KMS-11 (cell line): ENCODE measurements around the gene FNIP1.

Experiments
- H2AFZ ChIP-seq: fragments of 200-600 bp; sonication (generic); 2 replicates; pipeline ENCODE4 v1.6.1; 2016; ENCODE audit warnings: antibody characterized with exemption, mixed run types, low read depth
- H3K27ac ChIP-seq: fragments of 200-600 bp; sonication (generic); 2 replicates; pipeline ENCODE4 v1.6.1; 2016; ENCODE audit warnings: mild to moderate bottlenecking, mixed run types
- H3K27me3 ChIP-seq: fragments of 200-600 bp; sonication (generic); 2 replicates; pipeline ENCODE4 v1.6.1; 2017; ENCODE audit warnings: mild to moderate bottlenecking, low read depth, mixed run types, moderate library complexity; ENCODE audit not compliant: insufficient read depth
- H3K36me3 ChIP-seq: fragments of 200-600 bp; sonication (generic); 2 replicates; pipeline ENCODE4 v1.6.1; 2017; ENCODE audit warnings: mild to moderate bottlenecking, mixed run types; ENCODE audit not compliant: insufficient read depth
- H3K4me1 ChIP-seq: fragments of 200-600 bp; sonication (generic); 2 replicates; pipeline ENCODE4 v1.6.1; 2016; ENCODE audit warnings: mild to moderate bottlenecking, low read depth, mixed run types; ENCODE audit not compliant: poor library complexity, severe bottlenecking
- H3K4me2 ChIP-seq: fragments of 200-600 bp; sonication (generic); 2 replicates; pipeline ENCODE4 v1.7.0; 2016; ENCODE audit warnings: mild to moderate bottlenecking, mixed run types
- H3K4me3 ChIP-seq: fragments of 200-600 bp; sonication (generic); IDR thresholded peaks from 2 replicates; pipeline ENCODE4 v1.6.1; 2017; ENCODE audit warnings: low read depth, low read length, mixed read lengths; ENCODE audit not compliant: insufficient read depth
- H3K79me2 ChIP-seq: fragments of 200-600 bp; sonication (generic); 2 replicates; pipeline ENCODE4 v1.6.1; 2016; ENCODE audit warnings: low read depth, mixed run types; ENCODE audit not compliant: insufficient read depth
- H3K9ac ChIP-seq: fragments of 200-600 bp; sonication (generic); 2 replicates; pipeline ENCODE4 v1.6.1; 2016; ENCODE audit warnings: mild to moderate bottlenecking, mixed run types
- H4K20me1 ChIP-seq: fragments of 200-600 bp; sonication (generic); 2 replicates; pipeline ENCODE4 v1.6.1; 2016; ENCODE audit warnings: mild to moderate bottlenecking, mixed run types; ENCODE audit not compliant: insufficient read depth
- CTCF ChIP-seq: fragments of 200-600 bp; sonication (generic); conservative IDR thresholded peaks from 2 replicates; pipeline ENCODE4 v1.6.1; 2017; ENCODE audit warnings: low read depth, mild to moderate bottlenecking, antibody characterized with exemption, low read length, moderate library complexity, mixed read lengths

Gene FNIP1

DNA sequence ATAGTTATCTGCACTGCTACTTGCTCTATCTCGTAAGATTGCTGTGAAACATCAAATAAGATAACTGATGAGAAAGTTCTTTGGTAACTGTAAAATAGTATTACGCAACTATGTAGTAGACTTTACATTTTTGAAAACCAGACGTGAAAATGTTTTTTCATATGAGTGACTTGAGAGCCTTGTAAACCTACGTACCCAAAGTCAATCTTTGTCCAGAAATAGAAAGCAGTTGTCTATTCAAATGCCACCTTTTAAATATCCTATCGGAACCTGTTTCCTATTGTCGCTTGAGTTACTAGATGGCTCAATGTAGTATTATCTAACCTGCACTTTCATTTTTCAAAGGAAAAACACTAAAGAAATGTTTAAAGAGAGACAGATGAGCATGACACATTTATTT is 1.6 kb downstream of the FNIP1 start:
- Histone ChIP-seq H3K4me2 (peak overlapping the region; percentile 77), H4K20me1 (peaks cover 10% of the 10 kb centered on the region; the same call in 1 of the 2 replicates), H3K79me2 (peaks cover 59% of the 10 kb centered on the region), H3K9ac (peak overlapping the region; percentile 92; the same call in 1 of the 2 replicates), H3K27ac (no peak overlapping the region), H3K4me3 (no peak overlapping the region), H2AFZ (no peak overlapping the region), H3K4me1 (peaks cover 21% of the 10 kb centered on the region), H3K36me3 (no peaks in the 10 kb centered on the region), H3K27me3 (no peaks in the 10 kb centered on the region)
- TF ChIP-seq CTCF: no peak

DNA sequence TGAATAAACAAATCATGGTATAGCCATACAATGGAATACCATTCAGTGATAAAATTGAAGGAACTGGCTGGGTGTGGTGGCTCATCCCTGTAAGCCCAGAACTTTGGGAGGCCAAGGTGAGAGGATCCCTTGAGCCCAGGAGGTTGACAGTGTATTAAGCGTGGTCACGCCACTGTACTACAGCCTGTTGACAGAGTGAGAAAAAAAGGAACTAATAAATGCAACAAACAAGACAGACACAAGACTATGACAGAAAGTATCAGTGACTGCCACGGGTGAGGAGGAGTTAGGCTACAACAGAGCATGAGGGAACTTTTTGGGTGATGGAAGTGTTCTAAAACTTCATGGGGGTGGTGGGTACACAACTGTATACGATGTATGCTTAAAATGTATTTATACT is 2.2 kb downstream of the FNIP1 start:
- H3K4me1 ChIP-seq: peaks cover 21% of the 10 kb centered on the region
- no peak for TF ChIP-seq CTCF
- no peak overlapping the region for H2AFZ ChIP-seq
- no peak overlapping the region for H3K9ac ChIP-seq
- H3K27me3 ChIP-seq: no peaks in the 10 kb centered on the region
- peaks cover 65% of the 10 kb centered on the region for H3K79me2 ChIP-seq
- H3K36me3 ChIP-seq: no peaks in the 10 kb centered on the region
- peaks cover 10% of the 10 kb centered on the region; the same call in 1 of the 2 replicates for H4K20me1 ChIP-seq
- no peak overlapping the region for H3K4me3 ChIP-seq
- no peak overlapping the region for H3K27ac ChIP-seq
- peak overlapping the region; percentile 77; the same call in 1 of the 2 replicates for H3K4me2 ChIP-seq

DNA sequence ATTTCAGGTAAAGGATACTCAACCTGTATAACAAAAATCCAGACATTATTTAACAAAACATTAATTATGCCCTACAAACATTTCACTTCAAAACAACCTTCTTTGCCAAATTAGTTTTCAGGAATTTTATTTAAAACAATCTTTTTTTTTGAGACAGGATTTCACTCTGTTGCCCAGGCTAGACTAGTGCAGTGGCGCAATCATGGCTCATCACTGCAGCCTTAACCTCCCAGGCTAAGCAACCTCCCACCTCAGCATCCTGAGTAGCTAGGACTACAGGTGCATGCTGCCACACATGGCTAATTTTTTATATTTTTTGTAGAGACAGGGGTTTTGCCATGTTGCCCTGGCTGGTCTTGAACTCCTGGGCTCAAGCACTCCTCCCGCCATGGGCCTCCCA is 3.9 kb downstream of the FNIP1 start:
- H4K20me1 ChIP-seq: peaks cover 11% of the 10 kb centered on the region; the same call in 1 of the 2 replicates

DNA sequence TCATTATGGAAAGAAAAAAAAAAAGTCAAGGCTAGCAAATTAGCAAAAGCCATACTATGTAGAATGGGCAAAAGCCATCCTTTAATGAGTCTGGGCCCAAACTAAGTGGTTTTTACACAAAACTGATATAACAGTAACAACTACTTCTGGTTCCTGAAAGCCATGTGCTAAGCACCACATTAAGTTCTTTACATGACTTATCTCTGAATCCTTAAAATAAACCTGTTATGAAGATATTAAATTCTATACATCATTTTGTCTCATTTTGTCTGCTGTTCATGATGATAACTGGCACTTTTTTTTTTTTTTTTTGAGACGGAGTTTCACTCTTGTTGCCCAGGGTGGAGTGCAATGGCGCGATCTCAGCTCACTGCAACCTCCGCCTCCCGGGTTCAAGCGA is 5.0 kb downstream of the FNIP1 start:
- Histone ChIP-seq H3K27ac (no peak overlapping the region), H3K27me3 (no peaks in the 10 kb centered on the region), H3K4me2 (no peak overlapping the region), H4K20me1 (peaks cover 14% of the 10 kb centered on the region; the same call in 1 of the 2 replicates), H3K9ac (no peak overlapping the region), H3K79me2 (peaks cover 88% of the 10 kb centered on the region), H3K36me3 (no peaks in the 10 kb centered on the region), H2AFZ (no peak overlapping the region), H3K4me1 (peaks cover 36% of the 10 kb centered on the region), H3K4me3 (no peak overlapping the region)
- TF ChIP-seq CTCF: no peak

More for the DNA sequence above, 3.9 kb downstream of the FNIP1 start:
- Histone ChIP-seq H3K36me3 (no peaks in the 10 kb centered on the region), H3K9ac (no peak overlapping the region), H3K27ac (no peak overlapping the region), H3K79me2 (peaks cover 78% of the 10 kb centered on the region), H3K4me2 (no peak overlapping the region), H3K27me3 (no peaks in the 10 kb centered on the region), H3K4me3 (no peak overlapping the region), H2AFZ (no peak overlapping the region), H3K4me1 (peaks cover 29% of the 10 kb centered on the region)
- no peak for TF ChIP-seq CTCF
